NCI-H748 treated with DMSO at 0.1 percent for 48 hours (cell line): Measurements from ENCODE around the gene CAMK2B.

Source experiments
- DNase-seq: peaks from one replicate; lab custom pipeline; 2025; lab: John Stamatoyannopoulos, UW

The CAMK2B gene

GRCh38 chr7:44325201-44325671 is at the start of gene CAMK2B:
TSS of gene CAMK2B (minus strand) at chr7:44325594. CDS start at chr7:44325421, 173 bp downstream.
- DNase-seq = no peak

GRCh38 chr7:44374007-44374763 is 48.8 kb upstream of the CAMK2B start:
- DNase-seq = no peak

GRCh38 chr7:44373418-44373740 is 48.0 kb upstream of the CAMK2B start:
- no peak for DNase-seq

GRCh38 chr7:44372560-44373417 is 47.4 kb upstream of the CAMK2B start:
- DNase-seq = no peak

- no peak for DNase-seq
Observed at GRCh38 chr7:44368885-44369284, 43.5 kb upstream of the CAMK2B start.

GRCh38 chr7:44368455-44368854 is 43.1 kb upstream of the CAMK2B start:
- no peak for DNase-seq

GRCh38 chr7:44367475-44368043 is 42.2 kb upstream of the CAMK2B start:
- no peak for DNase-seq

- DNase-seq = no peak
Observed at GRCh38 chr7:44366986-44367385, 41.6 kb upstream of the CAMK2B start.

- DNase-seq = no peak
Observed at GRCh38 chr7:44353668-44354067, 28.3 kb upstream of the CAMK2B start.

- DNase-seq = no peak
Observed at GRCh38 chr7:44348851-44349781, 23.7 kb upstream of the CAMK2B start.

GRCh38 chr7:44348300-44348699 is 22.9 kb upstream of the CAMK2B start:
- no peak for DNase-seq

GRCh38 chr7:44347546-44348114 is 22.2 kb upstream of the CAMK2B start:
- DNase-seq = no peak

- no peak for DNase-seq
Observed at GRCh38 chr7:44346063-44346462, 20.7 kb upstream of the CAMK2B start.

GRCh38 chr7:44341401-44341800 is 16.0 kb upstream of the CAMK2B start:
- no peak for DNase-seq

GRCh38 chr7:44338600-44338999 is 13.2 kb upstream of the CAMK2B start:
- DNase-seq = no peak

- no peak for DNase-seq
Observed at GRCh38 chr7:44336491-44336890, 11.1 kb upstream of the CAMK2B start.

GRCh38 chr7:44335184-44335583 is 9.8 kb upstream of the CAMK2B start:
- DNase-seq = no peak

GRCh38 chr7:44334734-44335097 is 9.3 kb upstream of the CAMK2B start:
- DNase-seq = no peak

- DNase-seq = no peak
Observed at GRCh38 chr7:44333911-44334733, 8.7 kb upstream of the CAMK2B start.

- no peak for DNase-seq
Observed at GRCh38 chr7:44331682-44332081, 6.3 kb upstream of the CAMK2B start.

GRCh38 chr7:44330331-44330730 is 4.9 kb upstream of the CAMK2B start:
- DNase-seq = no peak
